Activated T-helper 9 cell treated with anti-CD3 and anti-CD28 coated beads, Interleukin-2, amount 50 U/mL, for 16 hours (primary cell): ENCODE measurements around the gene SF3A2.

Experiments
- DNase-seq: peaks from one replicate; pipeline ENCODE4 v3.0.0-alpha.2; 2020; ENCODE audit warnings: low read depth

SF3A2 gene

GRCh38 chr19:2226840-2227360 lies 9.7 kb upstream of the SF3A2 start:
- DNase-seq = no peak

- DNase-seq = no peak
These were observed 9.0 kb upstream of the SF3A2 start for GRCh38 chr19:2227415-2228156.

GRCh38 chr19:2228157-2229030 lies 8.2 kb upstream of the SF3A2 start:
- no peak for DNase-seq

GRCh38 chr19:2229103-2230032 lies 7.3 kb upstream of the SF3A2 start:
- DNase-seq = no peak

GRCh38 chr19:2230033-2230531 lies 6.5 kb upstream of the SF3A2 start:
- no peak for DNase-seq

- DNase-seq = no peak
These were observed 5.7 kb upstream of the SF3A2 start for GRCh38 chr19:2230807-2231533.

- DNase-seq = no peak
These were observed 4.9 kb upstream of the SF3A2 start for GRCh38 chr19:2231621-2232221.

GRCh38 chr19:2232286-2233151 lies 4.1 kb upstream of the SF3A2 start:
- no peak for DNase-seq

GRCh38 chr19:2233601-2234280 lies 2.9 kb upstream of the SF3A2 start:
- DNase-seq = no peak

- no peak for DNase-seq
These were observed 1.6 kb upstream of the SF3A2 start for GRCh38 chr19:2234996-2235380.

- DNase-seq = no peak
These were observed 1.1 kb upstream of the SF3A2 start for GRCh38 chr19:2235381-2236063.

GRCh38 chr19:2236064-2236313 lies 635 bp upstream of the SF3A2 start:
- no peak for DNase-seq

GRCh38 chr19:2237051-2237868 lies 636 bp downstream of the SF3A2 start:
- DNase-seq = no peak

- DNase-seq = no peak
These were observed 1.2 kb downstream of the SF3A2 start for GRCh38 chr19:2237869-2238153.

- DNase-seq = no peak
These were observed 2.5 kb downstream of the SF3A2 start for GRCh38 chr19:2239173-2239572.

GRCh38 chr19:2239771-2240770 lies 3.4 kb downstream of the SF3A2 start:
- DNase-seq = no peak
